ENCODE results near the gene SUGCT.

SUGCT gene

GRCh38 chr7:40859076-40859475, 724.3 kb downstream of the SUGCT start:
- Histone ChIP-seq H3K4me3 (replicated peaks; ENCODE audit: insufficient read depth, low read length) (no peak overlapping the region), H3K27ac (replicated peaks) (no peak overlapping the region), H3K27me3 (ENCODE audit: insufficient read depth, poor library complexity, severe bottlenecking) (peaks cover 2% of the 10 kb centered on the region)
- DNase-seq (ENCODE audit: low read depth in 1 of 2, low spot score in 1 of 2) = no peak
- TF ChIP-seq, protein P1, sequence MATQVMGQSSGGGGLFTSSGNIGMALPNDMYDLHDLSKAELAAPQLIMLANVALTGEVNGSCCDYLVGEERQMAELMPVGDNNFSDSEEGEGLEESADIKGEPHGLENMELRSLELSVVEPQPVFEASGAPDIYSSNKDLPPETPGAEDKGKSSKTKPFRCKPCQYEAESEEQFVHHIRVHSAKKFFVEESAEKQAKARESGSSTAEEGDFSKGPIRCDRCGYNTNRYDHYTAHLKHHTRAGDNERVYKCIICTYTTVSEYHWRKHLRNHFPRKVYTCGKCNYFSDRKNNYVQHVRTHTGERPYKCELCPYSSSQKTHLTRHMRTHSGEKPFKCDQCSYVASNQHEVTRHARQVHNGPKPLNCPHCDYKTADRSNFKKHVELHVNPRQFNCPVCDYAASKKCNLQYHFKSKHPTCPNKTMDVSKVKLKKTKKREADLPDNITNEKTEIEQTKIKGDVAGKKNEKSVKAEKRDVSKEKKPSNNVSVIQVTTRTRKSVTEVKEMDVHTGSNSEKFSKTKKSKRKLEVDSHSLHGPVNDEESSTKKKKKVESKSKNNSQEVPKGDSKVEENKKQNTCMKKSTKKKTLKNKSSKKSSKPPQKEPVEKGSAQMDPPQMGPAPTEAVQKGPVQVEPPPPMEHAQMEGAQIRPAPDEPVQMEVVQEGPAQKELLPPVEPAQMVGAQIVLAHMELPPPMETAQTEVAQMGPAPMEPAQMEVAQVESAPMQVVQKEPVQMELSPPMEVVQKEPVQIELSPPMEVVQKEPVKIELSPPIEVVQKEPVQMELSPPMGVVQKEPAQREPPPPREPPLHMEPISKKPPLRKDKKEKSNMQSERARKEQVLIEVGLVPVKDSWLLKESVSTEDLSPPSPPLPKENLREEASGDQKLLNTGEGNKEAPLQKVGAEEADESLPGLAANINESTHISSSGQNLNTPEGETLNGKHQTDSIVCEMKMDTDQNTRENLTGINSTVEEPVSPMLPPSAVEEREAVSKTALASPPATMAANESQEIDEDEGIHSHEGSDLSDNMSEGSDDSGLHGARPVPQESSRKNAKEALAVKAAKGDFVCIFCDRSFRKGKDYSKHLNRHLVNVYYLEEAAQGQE (IDR thresholded peaks at IDR 0.05; ENCODE audit: insufficient replicate concordance, low read depth) = no peak
- TF ChIP-seq CTCF (IDR thresholded peaks at IDR 0.05; ENCODE audit: insufficient read depth, low read length) (no peak), POLR2AphosphoS5 (IDR thresholded peaks at IDR 0.05; ENCODE audit: low read depth) (no peak), GABPA (IDR thresholded peaks at IDR 0.05; ENCODE audit: low read depth) (no peak), SPI1 (IDR thresholded peaks at IDR 0.05; ENCODE audit: borderline replicate concordance, low read depth) (no peak)

DNA sequence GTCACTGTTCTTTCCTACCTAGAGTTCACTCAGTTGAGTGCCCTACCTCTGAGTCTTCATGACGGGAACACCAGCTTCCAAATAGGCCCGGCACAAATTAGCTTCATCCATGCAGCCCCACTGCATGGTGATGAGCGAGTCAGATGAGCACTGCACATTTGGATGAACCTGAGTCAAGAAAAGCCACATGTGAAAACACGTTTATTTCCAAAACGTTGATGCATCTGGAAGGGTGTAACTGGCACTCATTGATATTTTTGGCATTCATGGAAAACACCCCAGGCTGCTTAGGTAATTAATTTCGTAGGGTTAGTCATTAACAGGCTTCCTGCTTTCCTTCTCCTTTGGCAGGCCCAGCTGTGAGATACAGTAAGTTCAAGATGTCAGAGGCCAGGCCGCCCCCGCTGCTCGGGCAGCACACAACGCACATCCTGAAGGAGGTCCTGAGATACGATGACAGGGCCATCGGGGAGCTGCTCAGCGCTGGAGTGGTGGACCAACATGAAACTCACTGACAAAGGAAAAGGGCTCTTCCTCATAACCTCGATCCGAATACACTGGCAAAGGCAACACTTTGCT, 725.2 kb downstream of the SUGCT start:
- no peak overlapping the region for H3K4me3 ChIP-seq (replicated peaks; ENCODE audit: insufficient read depth, low read length)
- DNase-seq (ENCODE audit: low read depth in 1 of 2, low spot score in 1 of 2) = no peak

DNA sequence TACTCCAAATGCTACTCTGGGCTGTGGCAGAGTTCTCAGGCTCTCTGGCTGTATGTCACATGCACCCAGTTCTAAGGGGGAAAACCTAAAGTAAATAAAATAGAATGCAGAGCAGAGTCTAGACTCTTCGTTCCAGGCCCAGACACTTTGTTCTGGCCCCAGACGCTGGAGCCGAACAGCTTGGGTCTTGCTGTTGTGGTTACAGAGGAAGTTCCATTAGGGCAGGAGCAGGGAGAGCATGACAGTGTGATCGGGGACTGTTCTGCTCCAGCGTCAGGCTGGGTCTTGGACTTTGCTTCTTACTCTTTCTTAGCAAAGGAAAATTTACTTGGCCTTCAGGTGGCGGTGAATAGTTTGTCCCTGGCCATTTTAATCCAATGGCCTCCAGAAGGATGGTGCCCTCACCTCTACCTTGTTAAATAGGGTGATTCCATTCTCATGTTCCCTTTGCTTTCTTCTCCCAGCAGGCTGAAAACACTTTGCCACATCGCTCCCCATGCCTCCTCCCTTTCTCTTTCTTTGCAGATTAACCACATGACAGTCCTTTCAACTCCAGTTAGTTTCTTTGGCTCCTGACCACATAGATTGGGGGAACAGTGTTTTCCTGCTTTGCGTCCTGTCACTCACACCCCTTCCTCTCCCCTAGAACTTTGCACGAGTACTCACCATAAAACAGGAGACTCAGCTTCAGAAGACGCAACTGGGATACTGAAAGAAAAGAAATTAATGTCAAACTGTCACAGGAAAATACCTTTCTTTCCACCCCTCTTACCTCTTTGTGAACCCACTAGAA, 730.8 kb downstream of the SUGCT start:
- Histone ChIP-seq H3K27me3 (ENCODE audit: insufficient read depth, poor library complexity, severe bottlenecking) (no peaks in the 10 kb centered on the region), H3K27ac (replicated peaks) (no peak overlapping the region), H3K4me3 (replicated peaks; ENCODE audit: insufficient read depth, low read length) (no peak overlapping the region)
- DNase-seq (ENCODE audit: low read depth in 1 of 2, low spot score in 1 of 2) = no peak
- TF ChIP-seq SPI1 (IDR thresholded peaks at IDR 0.05; ENCODE audit: borderline replicate concordance, low read depth) = no peak
- TF ChIP-seq, protein P1 (IDR thresholded peaks at IDR 0.05; ENCODE audit: insufficient replicate concordance, low read depth) = no peak
- TF ChIP-seq POLR2AphosphoS5 (IDR thresholded peaks at IDR 0.05; ENCODE audit: low read depth) = no peak
- no peak for TF ChIP-seq CTCF (IDR thresholded peaks at IDR 0.05; ENCODE audit: insufficient read depth, low read length)
- no peak for TF ChIP-seq GABPA (IDR thresholded peaks at IDR 0.05; ENCODE audit: low read depth)

More for the DNA sequence above, 725.2 kb downstream of the SUGCT start:
- peaks cover 2% of the 10 kb centered on the region for H3K27me3 ChIP-seq (ENCODE audit: insufficient read depth, poor library complexity, severe bottlenecking)
- TF ChIP-seq SPI1 (IDR thresholded peaks at IDR 0.05; ENCODE audit: borderline replicate concordance, low read depth) (no peak), POLR2AphosphoS5 (IDR thresholded peaks at IDR 0.05; ENCODE audit: low read depth) (no peak), CTCF (IDR thresholded peaks at IDR 0.05; ENCODE audit: insufficient read depth, low read length) (no peak), GABPA (IDR thresholded peaks at IDR 0.05; ENCODE audit: low read depth) (no peak)
- TF ChIP-seq, protein P1 (IDR thresholded peaks at IDR 0.05; ENCODE audit: insufficient replicate concordance, low read depth) = no peak
- H3K27ac ChIP-seq (replicated peaks) = no peak overlapping the region
